ENCODE measurements around the gene VPS37C. TPM values are rescaled to one million over a fixed set of nuclear protein-coding genes. Genes with fewer than 3 reads are reported as not detected.
A peak's percentile ranks its signal among the peaks of the same experiment; 100 is the strongest.

The VPS37C gene
- total RNA-seq, 1 donor from 2014 or later: 9.9 TPM

GRCh38 chr11:61201476-61201875 lies 40.2 kb upstream of the VPS37C start:
- Mint-ChIP-seq H3K4me3 (no peak overlapping the region), H3K36me3 (no peaks in the 10 kb centered on the region), H3K27me3 (ENCODE audit: insufficient read depth, low read depth) (peaks cover 14% of the 10 kb centered on the region), H3K27ac (peak overlapping the region; percentile 46), H3K4me1 (peaks cover 14% of the 10 kb centered on the region), H3K9me3 (peaks cover 3% of the 10 kb centered on the region)
- no peak for TF ChIP-seq EZH2phosphoT487 (IDR thresholded peaks at IDR 0.05)
- TF ChIP-seq CTCF (IDR thresholded peaks at IDR 0.05): no peak
- TF ChIP-seq EZH2 (IDR thresholded peaks at IDR 0.05): no peak
- Histone ChIP-seq H3K4me2 (no peak overlapping the region), H3K9ac (no peak overlapping the region), H2AFZ (replicated peaks) (no peak overlapping the region), H3K4me1 (peaks cover 3% of the 10 kb centered on the region), H3K4me3 (no peak overlapping the region), H3K27ac (no peak overlapping the region), H3K79me2 (ENCODE audit: low read depth) (no peaks in the 10 kb centered on the region), H4K20me1 (ENCODE audit: low read depth) (no peaks in the 10 kb centered on the region), H3F3A (ENCODE audit: low read depth) (no peaks in the 10 kb centered on the region), H3K27me3 (no peaks in the 10 kb centered on the region), H3K36me3 (no peaks in the 10 kb centered on the region), H3K9me3 (ENCODE audit: low read depth) (no peaks in the 10 kb centered on the region)
- no peak for DNase-seq (ENCODE audit: low spot score)

GRCh38 chr11:61198948-61199523 lies 37.8 kb upstream of the VPS37C start:
- H3K27me3 ChIP-seq: no peaks in the 10 kb centered on the region
- H3K9me3 ChIP-seq (ENCODE audit: low read depth): no peaks in the 10 kb centered on the region
- no peak for DNase-seq (ENCODE audit: low spot score)
- Mint-ChIP-seq H3K27ac (no peak overlapping the region), H3K36me3 (no peaks in the 10 kb centered on the region), H3K27me3 (ENCODE audit: insufficient read depth, low read depth) (peaks cover 15% of the 10 kb centered on the region), H3K4me3 (no peak overlapping the region), H3K9me3 (peaks cover 3% of the 10 kb centered on the region), H3K4me1 (peaks cover 10% of the 10 kb centered on the region)
- H4K20me1 ChIP-seq (ENCODE audit: low read depth): no peaks in the 10 kb centered on the region
- no peak overlapping the region for H3K4me2 ChIP-seq
- no peaks in the 10 kb centered on the region for H3K79me2 ChIP-seq (ENCODE audit: low read depth)
- no peak overlapping the region for H3K9ac ChIP-seq
- TF ChIP-seq EZH2 (IDR thresholded peaks at IDR 0.05) (no peak), EZH2phosphoT487 (IDR thresholded peaks at IDR 0.05) (no peak), CTCF (IDR thresholded peaks at IDR 0.05) (no peak)
- H3K4me3 ChIP-seq: no peak overlapping the region
- no peak overlapping the region for H3K27ac ChIP-seq
- no peak overlapping the region for H2AFZ ChIP-seq (replicated peaks)
- H3F3A ChIP-seq (ENCODE audit: low read depth): no peaks in the 10 kb centered on the region
- no peaks in the 10 kb centered on the region for H3K36me3 ChIP-seq
- H3K4me1 ChIP-seq: peaks cover 3% of the 10 kb centered on the region

- Mint-ChIP-seq H3K4me3 (no peak overlapping the region), H3K27ac (no peak overlapping the region), H3K36me3 (no peaks in the 10 kb centered on the region), H3K4me1 (peaks cover 10% of the 10 kb centered on the region), H3K9me3 (peaks cover 3% of the 10 kb centered on the region), H3K27me3 (ENCODE audit: insufficient read depth, low read depth) (peaks cover 15% of the 10 kb centered on the region)
- no peak overlapping the region for H3K4me2 ChIP-seq
- no peaks in the 10 kb centered on the region for H3K27me3 ChIP-seq
- no peak overlapping the region for H3K27ac ChIP-seq
- H3K9me3 ChIP-seq (ENCODE audit: low read depth): no peaks in the 10 kb centered on the region
- no peak for DNase-seq (ENCODE audit: low spot score)
- peaks cover 3% of the 10 kb centered on the region for H3K4me1 ChIP-seq
- no peak overlapping the region for H2AFZ ChIP-seq (replicated peaks)
- no peaks in the 10 kb centered on the region for H3K79me2 ChIP-seq (ENCODE audit: low read depth)
- H4K20me1 ChIP-seq (ENCODE audit: low read depth): no peaks in the 10 kb centered on the region
- no peaks in the 10 kb centered on the region for H3K36me3 ChIP-seq
- no peaks in the 10 kb centered on the region for H3F3A ChIP-seq (ENCODE audit: low read depth)
- no peak overlapping the region for H3K9ac ChIP-seq
- H3K4me3 ChIP-seq: no peak overlapping the region
- no peak for TF ChIP-seq CTCF (IDR thresholded peaks at IDR 0.05)
- TF ChIP-seq EZH2phosphoT487 (IDR thresholded peaks at IDR 0.05): no peak
- TF ChIP-seq EZH2 (IDR thresholded peaks at IDR 0.05): no peak
Observed at GRCh38 chr11:61198361-61198760, 37.1 kb upstream of the VPS37C start.
